ENCODE measurements around the gene DTHD1.

DNA sequence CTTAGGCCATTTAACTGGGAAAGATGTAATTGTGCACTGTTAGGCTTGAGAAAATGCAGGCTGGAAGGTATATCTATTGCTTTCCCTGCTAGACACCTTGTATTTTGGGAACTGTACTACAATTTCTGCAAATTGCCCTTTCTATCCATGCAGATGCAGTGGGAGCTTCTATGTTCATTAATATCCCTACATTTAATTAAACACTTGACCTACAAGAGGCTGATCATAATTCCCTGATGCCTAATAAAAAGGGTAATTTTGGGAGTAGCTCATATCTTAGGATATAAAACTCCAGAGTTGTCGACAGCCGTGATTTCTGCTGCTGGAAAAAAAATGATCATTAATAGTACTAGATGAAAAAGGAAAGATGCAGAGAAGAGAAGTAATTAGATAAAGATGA lies 19.7 kb downstream of the DTHD1 start:
- no peak for TF ChIP-seq USF1 (IDR thresholded peaks at IDR 0.05; ENCODE audit: borderline replicate concordance, low read depth)
- no peak for TF ChIP-seq RAD21 (IDR thresholded peaks at IDR 0.05; ENCODE audit: low read length)

Data from SK-N-SH (cell line).